H1 (cell line): Measurements from ENCODE around the gene P2RY14. TPM values are rescaled to one million over a fixed set of nuclear protein-coding genes. Genes with fewer than 3 reads are reported as not detected.
A peak's percentile ranks its signal among the peaks of the same experiment; 100 is the strongest.

ENCODE experiments used
- BACH1 ChIP-seq: IDR thresholded peaks from 2 replicates; pipeline ENCODE4 v1.6.1; 2012; ENCODE audit warnings: low read length, improper control_type of control experiment
- BRCA1 ChIP-seq: IDR thresholded peaks from 2 replicates; pipeline ENCODE4 v1.6.1; 2012; ENCODE audit warnings: low read depth, low read length, improper control_type of control experiment
- CBX5 ChIP-seq: fragments of 300-800, 300-1000 bp; sonication (generic); IDR thresholded peaks from 2 replicates; pipeline ENCODE4 v1.7.1; 2016; ENCODE audit warnings: antibody characterized with exemption, low read length, low read depth
- CBX8 ChIP-seq: fragments of 300-800, 300-1000 bp; sonication (generic); IDR thresholded peaks from 2 replicates; pipeline ENCODE4 v1.7.1; 2016; ENCODE audit warnings: low read depth, low read length, borderline replicate concordance
- CHD1 ChIP-seq: IDR thresholded peaks from 2 replicates; pipeline ENCODE4 v1.6.1; 2012; ENCODE audit warnings: low read depth, low read length, improper control_type of control experiment
- CHD2 ChIP-seq: IDR thresholded peaks from 2 replicates; pipeline ENCODE4 v1.6.1; 2012; ENCODE audit warnings: low read length, improper control_type of control experiment
- CTCF ChIP-seq, 3 experiments: IDR thresholded peaks; 1 replicate in 2 of 3; 2 replicates in 1 of 3; pipeline versions ENCODE4 v1.5.1 to v1.6.1; 2011; ENCODE audit warnings: low read length in 3 of 3, mild to moderate bottlenecking in 3 of 3, inconsistent platforms in 2 of 3, low read depth in 1 of 3, moderate library complexity in 1 of 3; ENCODE audit not compliant: insufficient read depth in 1 of 3; ENCODE audit errors: control extremely low read depth in 1 of 3
- EGR1 ChIP-seq: IDR thresholded peaks from 2 replicates; pipeline ENCODE4 v1.6.1; 2011; ENCODE audit warnings: low read depth, low read length, borderline replicate concordance
- EP300 ChIP-seq, 2 experiments: IDR thresholded peaks; 1 replicate in 1 of 2; 2 replicates in 1 of 2; pipeline ENCODE4 v1.6.1; 2011 to 2012; ENCODE audit warnings: low read depth in 2 of 2, low read length in 2 of 2, mild to moderate bottlenecking in 2 of 2, borderline replicate concordance in 1 of 2, inconsistent platforms in 1 of 2, moderate library complexity in 1 of 2
- FOSL1 ChIP-seq: IDR thresholded peaks from 2 replicates; pipeline ENCODE4 v1.6.1; 2011; ENCODE audit warnings: mild to moderate bottlenecking, low read depth, low read length, moderate library complexity; ENCODE audit not compliant: insufficient read depth
- GABPA ChIP-seq: IDR thresholded peaks from 2 replicates; pipeline ENCODE4 v1.6.1; 2011; ENCODE audit warnings: mild to moderate bottlenecking, low read length, moderate library complexity, borderline replicate concordance; ENCODE audit not compliant: insufficient read depth
- JUND ChIP-seq: IDR thresholded peaks from 2 replicates; pipeline ENCODE4 v1.6.1; 2011; ENCODE audit warnings: mild to moderate bottlenecking, improper control_type of control experiment, low read length
- KDM4A ChIP-seq: IDR thresholded peaks from one replicate; pipeline ENCODE4 v1.7.1; 2012; ENCODE audit warnings: low read depth, mild to moderate bottlenecking, moderate library complexity, low read length, inconsistent platforms; ENCODE audit not compliant: severe bottlenecking
- KDM5A ChIP-seq: fragments of 200-600 bp; IDR thresholded peaks from 2 replicates; pipeline ENCODE4 v1.7.1; 2012; ENCODE audit warnings: mild to moderate bottlenecking, low read length, inconsistent platforms, mixed read lengths
- MAFK ChIP-seq: IDR thresholded peaks from 2 replicates; pipeline ENCODE4 v1.6.1; 2012; ENCODE audit warnings: low read depth, mild to moderate bottlenecking, improper control_type of control experiment, low read length
- POLR2AphosphoS5 ChIP-seq: IDR thresholded peaks from 2 replicates; pipeline ENCODE4 v1.6.1; 2011; ENCODE audit warnings: low read depth, low read length
- RNF2 ChIP-seq: fragments of 200-900, 300-1000 bp; sonication (generic); IDR thresholded peaks from 2 replicates; pipeline ENCODE4 v1.7.1; 2016; ENCODE audit warnings: borderline replicate concordance, low read depth, mild to moderate bottlenecking, antibody characterized with exemption, low read length; ENCODE audit not compliant: poor library complexity, severe bottlenecking; ENCODE audit errors: missing control alignments
- SP1 ChIP-seq: IDR thresholded peaks from 2 replicates; pipeline ENCODE4 v1.6.1; 2011; ENCODE audit warnings: low read depth, low read length
- SP4 ChIP-seq: IDR thresholded peaks from 2 replicates; pipeline ENCODE4 v1.6.1; 2012; ENCODE audit warnings: low read length, inconsistent platforms
- SUZ12 ChIP-seq: fragments of 200-600 bp; sonication (generic); IDR thresholded peaks from 2 replicates; pipeline ENCODE4 v1.6.1; 2012; ENCODE audit warnings: mild to moderate bottlenecking, inconsistent platforms, low read length, moderate library complexity, mixed read lengths
- TAF1 ChIP-seq: IDR thresholded peaks from 2 replicates; pipeline ENCODE4 v1.6.1; 2011; ENCODE audit warnings: mild to moderate bottlenecking, low read depth, low read length
- polyA plus RNA-seq, 7 experiments: library from polyadenylated mRNA; depleted of rRNA in 3 of 7; stranded (reverse) in 5 of 7; unstranded in 2 of 7; fragments of >200 nt in 5 of 7; fragments of 200-250 nt in 2 of 7; gene quantifications; 1 replicate in 5 of 7; 2 replicates in 1 of 7; 4 replicates in 1 of 7; pipeline versions ENCODE4 v1.2.1 to v1.2.3, GENCODE V29; 2011 to 2013; ENCODE audit warnings: missing spikeins in 2 of 7, mixed read lengths in 2 of 7
- total RNA-seq: library from RNA; stranded (reverse); fragmentation: NEBNext Ultra II Directional; extraction: Animal tissue kit (Norgen Biotek cat#: 25700); gene quantifications from 2 replicates; pipeline ENCODE4 v1.2.1, GENCODE V29; 2021
- TF ChIP-seq, protein P1 (sequence below): IDR thresholded peaks from 2 replicates; pipeline ENCODE4 v1.6.1; 2012; ENCODE audit warnings: inconsistent platforms

The P2RY14 gene
- total and polyA plus RNA-seq, 2 of the 8 experiments (the other 6 are each of a cell fraction or from before 2014, with no cell fraction given), result not detected

- TF ChIP-seq, protein P1, sequence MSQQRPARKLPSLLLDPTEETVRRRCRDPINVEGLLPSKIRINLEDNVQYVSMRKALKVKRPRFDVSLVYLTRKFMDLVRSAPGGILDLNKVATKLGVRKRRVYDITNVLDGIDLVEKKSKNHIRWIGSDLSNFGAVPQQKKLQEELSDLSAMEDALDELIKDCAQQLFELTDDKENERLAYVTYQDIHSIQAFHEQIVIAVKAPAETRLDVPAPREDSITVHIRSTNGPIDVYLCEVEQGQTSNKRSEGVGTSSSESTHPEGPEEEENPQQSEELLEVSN, result no peak
- TF ChIP-seq EGR1 (peak; percentile 58; the same call in 1 of the 2 replicates), CHD2 (no peak), BACH1 (no peak), KDM5A (no peak), BRCA1 (no peak; the same call in 1 of the 2 replicates), CBX5 (no peak), GABPA (no peak), FOSL1 (no peak), MAFK (no peak), EP300 (IDR thresholded peaks at IDR 0.05; ENCODE audit: borderline replicate concordance in 1 of 2, low read depth in 2 of 2, low read length in 2 of 2) (peak in 1 of 2 experiments; percentile 53; a peak in 1 of 3 replicates), JUND (peak; percentile 96), CHD1 (no peak), SP4 (no peak), KDM4A (no peak), POLR2AphosphoS5 (peak; percentile 92), SUZ12 (no peak), RNF2 (no peak), TAF1 (no peak), CBX8 (no peak), CTCF (IDR thresholded peaks at IDR 0.05; ENCODE audit: control extremely low read depth in 1 of 3, insufficient read depth in 1 of 3, low read depth in 1 of 3, low read length in 3 of 3) (peak in 2 of 3 experiments; percentile 29 to 35; a peak in 2 of 4 replicates), SP1 (peak; percentile 74)
Observed at GRCh38 chr3:151305060-151305774, 26.9 kb upstream of the P2RY14 start (continued).
